ENCODE data around the gene DUSP1.
"Not testable (repeated sequence)": the region's sequence is repeated elsewhere in the genome, so short reads cannot be mapped to it uniquely, and the experiment has no call there.

The DUSP1 gene

DNA sequence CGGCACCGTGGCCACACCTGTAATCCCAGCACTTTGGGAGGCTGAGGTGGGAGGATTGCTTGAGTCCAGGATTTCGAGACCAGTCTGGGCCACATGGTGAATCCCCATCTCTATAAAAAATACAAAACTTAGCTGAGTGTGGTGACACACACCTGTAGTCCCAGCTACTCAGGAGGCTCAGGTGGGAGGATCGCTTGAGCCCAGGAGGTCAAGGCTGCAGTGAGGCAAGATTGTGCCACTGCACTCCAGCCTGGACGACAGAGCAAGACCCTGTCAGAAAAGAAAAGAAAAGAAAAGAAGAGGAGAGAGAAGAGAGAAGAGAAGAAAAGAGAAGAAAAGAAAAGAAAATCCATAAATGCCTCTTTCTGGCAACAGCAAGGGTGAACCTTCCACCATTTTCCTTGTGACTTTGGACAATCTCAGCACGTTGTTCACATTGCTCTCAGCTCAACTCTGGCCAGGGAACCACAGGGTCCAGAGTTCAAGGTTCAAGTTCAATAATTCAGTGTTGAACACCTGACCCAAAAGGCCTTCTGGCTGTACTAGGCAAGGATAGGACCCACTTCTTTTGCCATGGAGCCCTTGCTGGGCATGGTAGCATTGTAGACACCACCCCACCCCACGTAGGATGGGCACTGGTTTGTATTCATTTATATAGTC, 14.6 kb upstream of the DUSP1 start:
- Histone ChIP-seq H3K4me1 (peaks cover 7 to 29% (median 26%) of the 10 kb centered on the region in 4 donors), H3K36me3 (no peaks in the 10 kb centered on the region), H3K27ac (no peak overlapping the region), H3K9me3 (no peaks in the 10 kb centered on the region), H3K27me3 (no peaks in the 10 kb centered on the region), H3K4me3 (no peak overlapping the region)
- DNase-seq: peak in 1 of 2 donors; percentile 28
- TF ChIP-seq, protein P1, sequence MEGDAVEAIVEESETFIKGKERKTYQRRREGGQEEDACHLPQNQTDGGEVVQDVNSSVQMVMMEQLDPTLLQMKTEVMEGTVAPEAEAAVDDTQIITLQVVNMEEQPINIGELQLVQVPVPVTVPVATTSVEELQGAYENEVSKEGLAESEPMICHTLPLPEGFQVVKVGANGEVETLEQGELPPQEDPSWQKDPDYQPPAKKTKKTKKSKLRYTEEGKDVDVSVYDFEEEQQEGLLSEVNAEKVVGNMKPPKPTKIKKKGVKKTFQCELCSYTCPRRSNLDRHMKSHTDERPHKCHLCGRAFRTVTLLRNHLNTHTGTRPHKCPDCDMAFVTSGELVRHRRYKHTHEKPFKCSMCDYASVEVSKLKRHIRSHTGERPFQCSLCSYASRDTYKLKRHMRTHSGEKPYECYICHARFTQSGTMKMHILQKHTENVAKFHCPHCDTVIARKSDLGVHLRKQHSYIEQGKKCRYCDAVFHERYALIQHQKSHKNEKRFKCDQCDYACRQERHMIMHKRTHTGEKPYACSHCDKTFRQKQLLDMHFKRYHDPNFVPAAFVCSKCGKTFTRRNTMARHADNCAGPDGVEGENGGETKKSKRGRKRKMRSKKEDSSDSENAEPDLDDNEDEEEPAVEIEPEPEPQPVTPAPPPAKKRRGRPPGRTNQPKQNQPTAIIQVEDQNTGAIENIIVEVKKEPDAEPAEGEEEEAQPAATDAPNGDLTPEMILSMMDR (IDR thresholded peaks at IDR 0.05): no peak
- intact Hi-C loops (cut with DNase I; ENCODE audit: low total_unique reads): no loop called here

DNA sequence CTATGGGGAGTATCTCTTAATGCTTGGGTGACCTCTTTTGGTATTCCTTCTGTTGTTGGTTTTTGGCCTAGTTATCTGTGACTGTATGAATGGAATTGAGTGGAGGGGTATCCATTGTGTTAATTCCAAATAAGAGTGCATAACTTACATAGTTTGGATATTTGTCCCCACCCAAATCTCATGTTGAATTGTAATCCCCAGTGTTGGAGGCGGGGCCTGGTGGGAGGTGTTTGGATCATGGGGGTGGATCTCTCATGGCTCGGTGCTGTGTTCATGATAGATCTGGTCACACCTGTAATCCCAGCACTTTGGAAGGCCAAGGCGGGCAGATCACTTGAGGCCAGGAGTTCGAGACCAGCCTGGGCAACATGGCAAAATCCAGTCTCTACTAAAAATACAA, 13.2 kb upstream of the DUSP1 start:
- intact Hi-C loops (cut with DNase I; ENCODE audit: low total_unique reads); H3K27me3 ChIP-seq; H3K9me3 ChIP-seq; H3K36me3 ChIP-seq; H3K4me3 ChIP-seq; H3K27ac ChIP-seq: not testable (repeated sequence)
- peak in 1 of 2 donors; percentile 53 for DNase-seq
- H3K4me1 ChIP-seq: peaks cover 6 to 15% (median 13%) of the 10 kb centered on the region in 4 donors

DNA sequence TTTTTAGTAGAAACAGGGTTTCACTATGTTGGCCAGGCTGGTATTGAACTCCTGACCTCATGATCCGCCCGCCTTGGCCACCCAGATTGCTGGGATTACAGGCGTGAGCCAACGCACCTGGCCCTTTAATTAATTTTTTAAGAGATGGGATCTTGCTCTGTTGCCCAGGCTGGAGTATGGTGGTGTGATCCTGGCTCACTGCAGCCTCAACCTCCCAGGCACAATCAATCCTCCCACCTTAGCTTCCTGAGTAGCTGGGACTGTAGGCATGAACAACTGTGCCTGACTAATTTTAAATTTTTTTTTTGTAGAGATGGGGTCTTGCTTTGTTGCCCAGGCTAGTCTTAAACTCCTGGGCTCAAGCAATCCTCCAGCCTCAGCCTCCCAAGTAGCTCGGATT, 12.3 kb upstream of the DUSP1 start:
- H3K9me3 ChIP-seq; H3K27ac ChIP-seq; intact Hi-C loops (cut with DNase I; ENCODE audit: low total_unique reads); H3K36me3 ChIP-seq; H3K27me3 ChIP-seq; H3K4me3 ChIP-seq: not testable (repeated sequence)
- peaks cover 0 to 10% (median 5%) of the 10 kb centered on the region in 4 donors for H3K4me1 ChIP-seq
- DNase-seq: peak in 1 of 2 donors; percentile 21

DNA sequence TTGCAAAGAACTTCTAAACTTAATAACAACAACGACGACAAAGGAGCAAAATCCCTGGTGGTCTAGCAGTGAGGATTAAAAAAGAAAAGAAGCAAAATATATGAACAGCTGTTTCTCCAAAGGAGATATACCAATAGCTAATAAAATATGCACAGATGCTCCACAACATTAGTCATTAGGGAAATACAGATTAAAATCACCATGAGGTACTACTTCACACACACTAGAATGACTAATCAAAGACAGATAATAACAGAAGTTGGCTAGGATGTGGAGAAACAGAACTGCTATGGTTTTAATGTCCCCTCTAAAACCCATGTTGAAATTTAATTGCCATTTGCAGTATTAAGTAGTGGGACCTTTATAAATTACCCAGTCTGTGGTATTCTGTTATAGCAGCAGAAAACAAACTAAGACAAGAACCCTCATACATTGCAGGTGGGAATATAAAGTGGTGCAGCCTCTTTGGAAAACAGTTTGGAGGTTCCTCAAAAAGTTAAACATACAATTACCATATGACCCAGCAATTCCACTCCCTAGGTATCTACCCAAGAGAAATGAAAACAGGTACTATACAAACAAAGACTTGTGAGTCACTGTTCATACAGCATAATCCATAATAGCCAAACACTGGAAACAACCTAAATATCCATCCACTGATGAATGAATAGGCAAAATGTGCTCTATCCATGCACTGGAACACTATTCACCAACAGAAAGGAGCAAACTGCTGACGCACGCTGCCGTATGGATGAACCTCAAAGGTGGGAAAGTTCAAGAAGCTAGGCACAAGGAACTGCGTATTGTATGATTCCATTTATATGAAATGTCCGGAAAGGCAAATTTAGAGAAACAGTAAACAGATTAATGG, 11.4 kb upstream of the DUSP1 start:
- Histone ChIP-seq H3K36me3 (no peaks in the 10 kb centered on the region), H3K9me3 (no peaks in the 10 kb centered on the region), H3K27me3 (no peaks in the 10 kb centered on the region), H3K4me3 (no peak overlapping the region), H3K27ac (no peak overlapping the region), H3K4me1 (peaks cover 0 to 13% (median 5%) of the 10 kb centered on the region in 4 donors)
- TF ChIP-seq, protein P1 (IDR thresholded peaks at IDR 0.05): no peak
- intact Hi-C loops (cut with DNase I; ENCODE audit: low total_unique reads): no loop called here
- DNase-seq: no peak

DNA sequence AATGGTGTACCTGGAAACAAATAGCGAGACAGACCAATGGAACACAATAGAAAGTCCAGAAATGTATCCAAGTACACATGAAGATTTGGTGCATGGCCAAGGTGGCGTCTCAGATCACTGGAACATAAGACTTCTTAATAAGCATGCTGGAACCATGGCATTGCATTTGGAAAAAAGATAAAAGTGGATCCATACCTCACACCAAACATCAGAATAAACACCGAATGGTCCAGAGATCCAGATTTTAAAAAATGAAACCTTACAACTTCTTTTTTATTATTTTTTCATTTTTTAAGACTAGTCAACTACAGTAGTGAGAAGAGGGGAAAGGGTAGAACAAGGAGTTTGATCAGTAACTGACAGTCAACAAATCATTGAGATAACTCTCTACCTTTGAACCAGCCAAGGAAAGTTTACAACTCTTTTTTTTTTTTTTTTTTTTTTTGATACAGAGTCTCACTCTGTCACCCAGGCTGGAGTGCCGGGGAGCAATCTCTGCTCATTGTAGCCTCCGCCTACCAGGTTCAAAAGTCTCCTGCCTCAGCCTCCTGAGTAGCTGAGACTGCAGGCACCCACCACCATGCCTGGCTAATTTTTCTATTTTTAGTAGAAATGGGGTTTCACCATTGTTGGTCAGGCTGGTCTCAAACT, 8.8 kb upstream of the DUSP1 start:
- intact Hi-C loops (cut with DNase I; ENCODE audit: low total_unique reads): no loop called here
- TF ChIP-seq, protein P1 (IDR thresholded peaks at IDR 0.05): no peak

DNA sequence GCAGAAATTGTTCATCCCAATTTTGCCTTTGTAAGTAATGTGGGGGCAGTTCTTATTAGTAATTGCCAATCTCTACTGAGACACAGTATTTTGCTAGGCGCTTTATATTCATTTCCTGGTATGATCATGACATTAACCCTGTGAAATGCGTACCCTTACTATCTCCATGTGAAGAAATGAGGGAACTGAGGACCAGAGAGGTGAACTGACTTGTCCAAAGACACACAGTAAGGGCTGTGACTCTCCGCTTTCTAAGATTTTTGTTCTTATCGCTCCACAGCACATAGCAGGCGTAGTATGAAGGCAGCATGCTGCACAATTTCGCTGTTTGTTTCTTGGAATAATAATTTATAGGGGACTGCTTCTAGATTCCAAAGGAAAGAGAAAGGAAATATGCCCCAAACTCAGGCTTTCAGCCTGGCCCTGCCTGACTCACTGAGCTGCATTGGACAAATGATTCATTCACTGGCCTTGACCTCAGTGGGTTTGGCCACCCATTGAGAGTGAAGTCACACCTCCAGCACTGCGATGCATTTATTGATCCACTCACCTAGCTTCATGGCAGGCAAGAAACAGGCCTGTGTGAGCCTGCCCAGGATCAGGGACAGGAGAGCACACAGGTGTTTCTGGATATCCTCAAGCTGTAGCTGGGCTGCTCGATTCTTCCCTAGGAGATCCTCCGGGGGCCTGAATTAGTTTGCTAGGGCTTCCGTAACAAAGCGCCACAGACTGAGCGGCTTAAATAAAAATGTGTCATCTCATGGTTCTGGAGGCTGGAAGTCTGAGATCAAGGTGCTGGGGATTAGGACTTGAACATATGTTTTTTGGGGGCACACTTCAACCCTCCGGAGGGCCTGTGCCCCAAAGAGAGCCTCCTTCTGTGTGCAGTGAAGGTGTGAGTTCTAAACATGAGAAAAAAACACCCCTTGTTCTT, 7.2 kb upstream of the DUSP1 start:
- Histone ChIP-seq H3K27ac (peak overlapping the region; percentile 96 to 98), H3K4me1 (peaks cover 8 to 54% (median 29%) of the 10 kb centered on the region in 4 donors), H3K36me3 (no peaks in the 10 kb centered on the region), H3K27me3 (no peaks in the 10 kb centered on the region), H3K4me3 (no peak overlapping the region), H3K9me3 (no peaks in the 10 kb centered on the region)
- intact Hi-C loops (cut with DNase I; ENCODE audit: low total_unique reads): no loop called here
- peak; percentile 75 for DNase-seq
- TF ChIP-seq, protein P1 (IDR thresholded peaks at IDR 0.05): no peak

More for the DNA sequence above, 8.8 kb upstream of the DUSP1 start:
- H3K9me3 ChIP-seq: no peaks in the 10 kb centered on the region
- H3K27ac ChIP-seq: no peak overlapping the region
- no peak overlapping the region for H3K4me3 ChIP-seq
- peak in 1 of 2 donors; percentile 51 for DNase-seq
- peaks cover 0 to 37% (median 13%) of the 10 kb centered on the region in 4 donors for H3K4me1 ChIP-seq
- no peaks in the 10 kb centered on the region for H3K36me3 ChIP-seq
- H3K27me3 ChIP-seq: no peaks in the 10 kb centered on the region
